Parathyroid adenoma (tissue), 2 donors: Measurements from ENCODE around the gene PIGN.

Experiments
- H2AFZ ChIP-seq: fragments of 300-600 bp; sonication (generic); one replicate; pipeline ENCODE4 v1.7.0; 2017; ENCODE audit warnings: antibody characterized with exemption, mild to moderate bottlenecking
- H3K27ac ChIP-seq: fragments of 300-600 bp; sonication (generic); one replicate; pipeline ENCODE4 v1.7.0; 2017
- H3K27me3 ChIP-seq: fragments of 300-600 bp; sonication (generic); one replicate; pipeline ENCODE4 v1.7.0; 2017; ENCODE audit warnings: low read length; ENCODE audit not compliant: control insufficient read depth, insufficient read depth
- H3K36me3 ChIP-seq: fragments of 300-600 bp; sonication (generic); one replicate; pipeline ENCODE4 v1.7.0; 2017; ENCODE audit warnings: low read length; ENCODE audit not compliant: control insufficient read depth, insufficient read depth
- H3K4me1 ChIP-seq: fragments of 300-600 bp; sonication (generic); one replicate; pipeline ENCODE4 v1.7.0; 2017; ENCODE audit warnings: control low read depth
- H3K4me2 ChIP-seq: fragments of 300-600 bp; sonication (generic); one replicate; pipeline ENCODE4 v1.7.0; 2017; ENCODE audit warnings: low read length
- H3K4me3 ChIP-seq: fragments of 300-600 bp; sonication (generic); one replicate; pipeline ENCODE4 v1.7.0; 2017; ENCODE audit warnings: low read depth, low read length
- H3K79me2 ChIP-seq: fragments of 300-600 bp; sonication (generic); one replicate; pipeline ENCODE4 v1.7.0; 2017; ENCODE audit warnings: control low read depth
- H3K9ac ChIP-seq: fragments of 300-600 bp; sonication (generic); one replicate; pipeline ENCODE4 v1.7.0; 2017; ENCODE audit warnings: mild to moderate bottlenecking
- H3K9me3 ChIP-seq: fragments of 300-600 bp; sonication (generic); one replicate; pipeline ENCODE4 v1.7.0; 2017; ENCODE audit warnings: low read length; ENCODE audit not compliant: control insufficient read depth
- CTCF ChIP-seq: fragments of 300-600 bp; sonication (generic); IDR thresholded peaks from one replicate; pipeline ENCODE4 v1.7.0; 2017; ENCODE audit warnings: antibody characterized with exemption, mild to moderate bottlenecking
- donor health status: primary hyperparathyroidism.

Gene PIGN

GRCh38 chr18:62126737-62127136 is 60.1 kb downstream of the PIGN start:
- no peak overlapping the region for H3K27ac ChIP-seq
- H3K27me3 ChIP-seq = no peaks in the 10 kb centered on the region
- no peaks in the 10 kb centered on the region for H3K36me3 ChIP-seq
- no peak for TF ChIP-seq CTCF
- H3K9ac ChIP-seq = no peak overlapping the region
- no peaks in the 10 kb centered on the region for H3K79me2 ChIP-seq
- H3K4me2 ChIP-seq = no peak overlapping the region
- H3K4me1 ChIP-seq = peaks cover 2% of the 10 kb centered on the region
- no peak overlapping the region for H2AFZ ChIP-seq
- H3K9me3 ChIP-seq = no peaks in the 10 kb centered on the region
- no peak overlapping the region for H3K4me3 ChIP-seq

GRCh38 chr18:62125702-62126101 is 61.2 kb downstream of the PIGN start:
- Histone ChIP-seq H3K9me3 (no peaks in the 10 kb centered on the region), H3K36me3 (no peaks in the 10 kb centered on the region), H3K9ac (no peak overlapping the region), H3K79me2 (no peaks in the 10 kb centered on the region), H3K4me3 (no peak overlapping the region), H3K27ac (no peak overlapping the region), H3K4me1 (peaks cover 2% of the 10 kb centered on the region), H2AFZ (no peak overlapping the region), H3K4me2 (no peak overlapping the region), H3K27me3 (no peaks in the 10 kb centered on the region)
- TF ChIP-seq CTCF = no peak

- Histone ChIP-seq H3K4me3 (no peak overlapping the region), H3K27ac (no peak overlapping the region), H3K9me3 (no peaks in the 10 kb centered on the region), H3K4me1 (no peaks in the 10 kb centered on the region), H2AFZ (no peak overlapping the region), H3K4me2 (no peak overlapping the region), H3K36me3 (no peaks in the 10 kb centered on the region), H3K27me3 (no peaks in the 10 kb centered on the region), H3K79me2 (no peaks in the 10 kb centered on the region), H3K9ac (no peak overlapping the region)
- TF ChIP-seq CTCF = no peak
Observed at GRCh38 chr18:62122330-62122729, 64.5 kb downstream of the PIGN start.

- Histone ChIP-seq H3K4me2 (no peak overlapping the region), H3K9ac (no peak overlapping the region), H3K79me2 (no peaks in the 10 kb centered on the region), H3K27me3 (no peaks in the 10 kb centered on the region), H3K9me3 (no peaks in the 10 kb centered on the region), H3K27ac (no peak overlapping the region), H3K4me1 (no peaks in the 10 kb centered on the region), H2AFZ (no peak overlapping the region), H3K4me3 (no peak overlapping the region), H3K36me3 (no peaks in the 10 kb centered on the region)
- TF ChIP-seq CTCF = no peak
Observed at GRCh38 chr18:62119884-62120283, 67.0 kb downstream of the PIGN start.

GRCh38 chr18:62118328-62118727 is 68.5 kb downstream of the PIGN start:
- Histone ChIP-seq H3K36me3 (no peaks in the 10 kb centered on the region), H3K9me3 (no peaks in the 10 kb centered on the region), H3K4me3 (no peak overlapping the region), H3K4me1 (no peaks in the 10 kb centered on the region), H3K79me2 (no peaks in the 10 kb centered on the region), H3K4me2 (no peak overlapping the region), H3K27ac (no peak overlapping the region), H2AFZ (no peak overlapping the region), H3K27me3 (no peaks in the 10 kb centered on the region), H3K9ac (no peak overlapping the region)
- no peak for TF ChIP-seq CTCF
